ENCODE data around the gene TEP1. TPM values are rescaled to one million over a fixed set of nuclear protein-coding genes. Genes with fewer than 3 reads are reported as not detected.
A peak's percentile ranks its signal among the peaks of the same experiment; 100 is the strongest.

TEP1 gene
- total RNA-seq, 6 experiments from 2014 or later, result 11.6 to 16.1 (median 13.7) TPM

DNA sequence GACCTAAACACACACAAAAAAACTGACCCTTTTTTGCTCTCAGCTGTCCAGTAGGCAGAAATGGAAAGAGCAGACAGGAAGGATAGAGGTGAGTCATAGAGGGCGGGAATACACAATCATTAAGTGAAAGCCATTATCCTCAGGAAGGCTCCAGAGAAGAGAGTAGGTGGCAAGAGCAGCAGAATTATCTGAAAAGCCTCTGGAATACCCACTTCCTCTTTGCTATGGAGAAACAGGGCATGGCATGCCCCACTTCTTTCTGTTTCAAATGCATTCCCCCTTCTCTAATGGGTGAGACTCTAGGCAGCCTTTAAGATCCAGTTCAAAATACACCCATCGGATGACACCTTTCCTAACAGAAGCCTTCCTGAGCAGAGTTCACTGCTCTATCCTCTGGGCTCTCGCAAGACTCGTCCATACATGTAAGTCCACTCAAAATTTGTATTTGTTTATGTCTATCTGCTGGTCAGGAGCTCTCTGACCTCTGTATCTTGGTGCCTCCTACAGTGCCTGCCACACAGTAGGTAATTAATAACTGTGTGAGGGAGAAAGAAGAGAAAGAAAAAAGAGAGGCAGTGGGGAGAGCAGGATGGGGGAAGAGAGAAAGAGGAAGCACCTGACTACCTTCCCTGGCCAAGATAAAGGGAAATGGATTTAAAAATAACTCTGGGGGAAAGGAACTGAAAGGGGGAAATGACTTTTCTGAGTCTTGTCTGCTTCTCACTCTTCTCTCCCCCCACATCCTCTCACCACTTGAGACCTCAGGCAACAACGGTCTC, 14.1 kb upstream of the TEP1 start:
- Mint-ChIP-seq H3K27ac (peak overlapping the region; percentile 41), H3K4me1 (ENCODE audit: low read depth) (peaks cover 13% of the 10 kb centered on the region), H3K27me3 (ENCODE audit: insufficient read depth) (no peaks in the 10 kb centered on the region; the same call in 1 of the 2 replicates), H3K9me3 (no peaks in the 10 kb centered on the region), H3K4me3 (peak overlapping the region; percentile 30; the same call in 1 of the 2 replicates), H3K36me3 (ENCODE audit: low read depth) (no peaks in the 10 kb centered on the region)
- TF ChIP-seq, protein P1, sequence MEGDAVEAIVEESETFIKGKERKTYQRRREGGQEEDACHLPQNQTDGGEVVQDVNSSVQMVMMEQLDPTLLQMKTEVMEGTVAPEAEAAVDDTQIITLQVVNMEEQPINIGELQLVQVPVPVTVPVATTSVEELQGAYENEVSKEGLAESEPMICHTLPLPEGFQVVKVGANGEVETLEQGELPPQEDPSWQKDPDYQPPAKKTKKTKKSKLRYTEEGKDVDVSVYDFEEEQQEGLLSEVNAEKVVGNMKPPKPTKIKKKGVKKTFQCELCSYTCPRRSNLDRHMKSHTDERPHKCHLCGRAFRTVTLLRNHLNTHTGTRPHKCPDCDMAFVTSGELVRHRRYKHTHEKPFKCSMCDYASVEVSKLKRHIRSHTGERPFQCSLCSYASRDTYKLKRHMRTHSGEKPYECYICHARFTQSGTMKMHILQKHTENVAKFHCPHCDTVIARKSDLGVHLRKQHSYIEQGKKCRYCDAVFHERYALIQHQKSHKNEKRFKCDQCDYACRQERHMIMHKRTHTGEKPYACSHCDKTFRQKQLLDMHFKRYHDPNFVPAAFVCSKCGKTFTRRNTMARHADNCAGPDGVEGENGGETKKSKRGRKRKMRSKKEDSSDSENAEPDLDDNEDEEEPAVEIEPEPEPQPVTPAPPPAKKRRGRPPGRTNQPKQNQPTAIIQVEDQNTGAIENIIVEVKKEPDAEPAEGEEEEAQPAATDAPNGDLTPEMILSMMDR (IDR thresholded peaks at IDR 0.05), result no peak
- DNase-seq, result peak; percentile 46

DNA sequence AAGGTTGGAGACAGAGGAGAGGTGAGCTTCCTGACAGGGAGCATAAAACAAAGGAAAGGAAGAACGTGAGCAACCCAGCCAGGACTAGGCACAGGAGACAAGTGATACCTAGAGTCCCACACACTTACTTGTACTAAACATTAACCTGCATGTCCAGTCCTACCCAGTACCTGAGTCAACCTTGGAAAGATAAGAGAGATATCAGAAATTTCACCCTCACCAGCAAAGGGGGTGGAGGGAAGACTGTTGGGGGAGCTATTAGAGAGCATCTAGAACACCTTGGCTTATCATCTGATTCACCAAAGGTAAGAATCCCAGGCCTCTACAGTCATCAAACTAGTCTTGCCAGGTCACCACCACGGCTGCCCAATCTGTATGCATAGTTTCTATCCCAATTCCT, 11.6 kb upstream of the TEP1 start:
- H3K36me3 Mint-ChIP-seq (ENCODE audit: low read depth), result no peaks in the 10 kb centered on the region
- H3K27ac Mint-ChIP-seq, result no peak overlapping the region

DNA sequence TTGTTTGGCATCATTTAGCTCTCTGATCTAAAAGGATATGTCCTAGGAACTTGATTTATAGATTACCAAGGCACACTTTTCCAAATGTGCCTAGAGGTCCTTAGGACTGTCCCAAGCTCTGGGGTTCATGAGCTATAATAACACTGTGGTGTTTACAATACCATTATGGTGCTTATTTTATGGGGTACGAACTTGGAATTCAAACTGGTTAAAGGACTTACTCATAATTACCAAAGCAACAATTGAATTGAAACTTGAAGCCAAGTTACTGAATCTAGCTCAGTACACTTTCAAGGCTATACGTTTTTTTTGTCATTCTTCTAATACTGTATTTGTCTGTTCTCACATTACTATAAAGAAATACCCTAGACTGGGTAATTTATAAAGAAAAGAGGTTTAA, 9.6 kb upstream of the TEP1 start:
- H3K4me3 Mint-ChIP-seq, result no peak overlapping the region
- TF ChIP-seq, protein P1 (IDR thresholded peaks at IDR 0.05), result no peak
- peaks cover 2% of the 10 kb centered on the region for H3K27me3 Mint-ChIP-seq (ENCODE audit: insufficient read depth)
- H3K9me3 Mint-ChIP-seq, result no peaks in the 10 kb centered on the region
- no peak overlapping the region for H3K27ac Mint-ChIP-seq
- peaks cover 11% of the 10 kb centered on the region for H3K4me1 Mint-ChIP-seq (ENCODE audit: low read depth)
- DNase-seq, result no peak
- H3K36me3 Mint-ChIP-seq (ENCODE audit: low read depth), result no peaks in the 10 kb centered on the region

More for the DNA sequence above, 11.6 kb upstream of the TEP1 start:
- Mint-ChIP-seq H3K4me1 (ENCODE audit: low read depth) (peaks cover 13% of the 10 kb centered on the region), H3K4me3 (no peak overlapping the region), H3K27me3 (ENCODE audit: insufficient read depth) (peaks cover 2% of the 10 kb centered on the region; the same call in 1 of the 2 replicates), H3K9me3 (no peaks in the 10 kb centered on the region)
- DNase-seq, result no peak
- TF ChIP-seq, protein P1 (IDR thresholded peaks at IDR 0.05), result no peak

DNA sequence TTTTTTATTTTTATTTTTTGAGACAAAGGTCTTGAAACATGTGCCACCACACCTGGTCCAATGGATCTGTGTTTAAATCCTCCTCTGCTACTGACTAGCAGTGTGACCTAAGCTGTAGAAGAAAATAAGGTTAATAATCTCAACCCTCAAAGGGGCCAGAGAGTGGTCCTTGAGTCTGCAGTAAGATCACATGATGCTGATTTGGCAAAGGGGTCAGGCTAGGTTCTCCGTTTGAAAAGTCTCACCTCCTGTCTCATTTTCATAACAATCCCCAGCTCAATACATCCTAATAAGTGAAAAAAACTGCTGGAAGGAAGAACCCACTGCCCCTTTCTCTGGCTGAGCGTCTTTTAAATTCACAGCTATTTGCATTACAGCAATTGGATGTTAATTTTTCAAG, 8.0 kb upstream of the TEP1 start:
- H3K27ac Mint-ChIP-seq, result no peak overlapping the region
- H3K4me3 Mint-ChIP-seq, result no peak overlapping the region
- no peak for DNase-seq
- H3K27me3 Mint-ChIP-seq (ENCODE audit: insufficient read depth), result peaks cover 2% of the 10 kb centered on the region
- no peaks in the 10 kb centered on the region for H3K36me3 Mint-ChIP-seq (ENCODE audit: low read depth)
- TF ChIP-seq, protein P1 (IDR thresholded peaks at IDR 0.05), result no peak
- no peaks in the 10 kb centered on the region for H3K9me3 Mint-ChIP-seq
- no peaks in the 10 kb centered on the region for H3K4me1 Mint-ChIP-seq (ENCODE audit: low read depth)

DNA sequence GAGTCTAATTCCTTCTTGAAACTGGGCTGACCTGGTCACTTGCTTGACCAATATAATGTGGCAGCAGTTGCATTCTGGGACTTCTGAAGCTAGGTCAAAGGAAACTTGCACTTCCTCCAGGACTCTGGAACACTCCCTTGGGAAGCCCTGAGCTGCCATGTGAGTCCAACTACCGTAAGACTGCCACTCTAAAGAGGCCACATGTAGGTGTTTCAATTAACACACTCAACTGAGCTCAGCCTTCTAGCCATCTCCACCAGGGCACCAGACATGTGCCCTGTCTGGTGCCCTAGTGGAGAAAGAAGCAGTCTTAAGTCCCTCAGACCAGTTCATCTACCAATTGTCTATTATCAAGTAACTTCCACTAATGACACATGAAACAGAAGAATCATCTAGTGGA, 6.1 kb upstream of the TEP1 start:
- Mint-ChIP-seq H3K27me3 (ENCODE audit: insufficient read depth) (peaks cover 2% of the 10 kb centered on the region), H3K9me3 (no peaks in the 10 kb centered on the region), H3K27ac (no peak overlapping the region), H3K4me3 (no peak overlapping the region), H3K36me3 (ENCODE audit: low read depth) (no peaks in the 10 kb centered on the region), H3K4me1 (ENCODE audit: low read depth) (peaks cover 7% of the 10 kb centered on the region)
- DNase-seq, result no peak
- TF ChIP-seq, protein P1 (IDR thresholded peaks at IDR 0.05), result no peak
